CD4-positive, alpha-beta T cell treated with Interleukin-4 for 1 hour (primary cell): ENCODE data around the gene NAV1.
"Not testable (repeated sequence)": the region's sequence is repeated elsewhere in the genome, so short reads cannot be mapped to it uniquely, and the experiment has no call there.

Source experiments
- DNase-seq, 2 donors: peaks; one replicate each; pipeline ENCODE4 v3.0.0-alpha.2; 2020 to 2022

Gene NAV1

GRCh38 chr1:201538612-201539551 lies at the start of gene NAV1:
Gene NAV1 (plus strand): TSS chr1:201539127. CDS start chr1:201622885, 83,758 bp downstream.
- DNase-seq, result no peak

GRCh38 chr1:201489643-201490261 lies 49.2 kb upstream of the NAV1 start:
- DNase-seq, result no peak

- no peak for DNase-seq
These were observed 48.2 kb upstream of the NAV1 start for GRCh38 chr1:201490708-201491131.

- DNase-seq, result no peak
These were observed 46.9 kb upstream of the NAV1 start for GRCh38 chr1:201491896-201492511.

GRCh38 chr1:201493026-201493656 lies 45.8 kb upstream of the NAV1 start:
- not testable (repeated sequence) for DNase-seq

GRCh38 chr1:201493757-201494617 lies 44.9 kb upstream of the NAV1 start:
- DNase-seq, result no peak

DNA sequence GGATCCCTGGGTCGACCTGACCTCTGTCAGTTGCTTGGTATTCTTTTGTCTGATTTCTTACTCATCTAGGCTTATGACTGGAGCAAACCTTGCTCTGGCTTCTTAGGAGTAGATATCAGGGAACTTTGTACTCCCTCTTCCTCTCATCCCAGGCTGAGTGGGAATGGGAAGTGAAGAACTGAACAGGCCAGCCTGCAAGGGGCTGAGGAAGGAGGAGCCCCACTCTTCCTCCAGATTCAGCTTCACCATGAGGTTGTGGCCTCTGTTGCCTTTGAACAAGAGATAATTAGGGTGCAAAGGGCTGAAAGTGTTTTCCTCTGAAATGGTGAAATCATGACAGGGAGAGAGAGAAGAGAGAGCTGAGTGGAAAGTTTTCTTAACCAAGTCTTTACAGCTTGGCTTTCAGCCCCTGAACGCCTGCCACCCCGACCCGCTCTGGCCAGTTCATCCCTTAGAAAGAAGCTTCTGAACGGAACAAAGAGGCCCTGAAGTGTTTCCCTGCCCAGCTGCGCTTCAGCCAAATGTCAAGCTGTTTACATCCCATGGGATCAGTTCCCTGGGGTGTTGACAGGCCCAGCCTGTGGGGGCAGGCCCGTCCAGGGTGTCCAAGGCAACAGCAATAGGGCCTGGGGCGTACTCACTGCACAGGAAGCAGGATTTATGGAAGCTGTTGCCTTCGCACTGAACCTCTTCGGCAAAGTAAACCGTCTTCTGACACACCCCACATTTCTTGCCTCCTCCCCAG lies 43.2 kb upstream of the NAV1 start:
- no peak for DNase-seq

- no peak for DNase-seq
These were observed 42.6 kb upstream of the NAV1 start for GRCh38 chr1:201496296-201496690.

DNA sequence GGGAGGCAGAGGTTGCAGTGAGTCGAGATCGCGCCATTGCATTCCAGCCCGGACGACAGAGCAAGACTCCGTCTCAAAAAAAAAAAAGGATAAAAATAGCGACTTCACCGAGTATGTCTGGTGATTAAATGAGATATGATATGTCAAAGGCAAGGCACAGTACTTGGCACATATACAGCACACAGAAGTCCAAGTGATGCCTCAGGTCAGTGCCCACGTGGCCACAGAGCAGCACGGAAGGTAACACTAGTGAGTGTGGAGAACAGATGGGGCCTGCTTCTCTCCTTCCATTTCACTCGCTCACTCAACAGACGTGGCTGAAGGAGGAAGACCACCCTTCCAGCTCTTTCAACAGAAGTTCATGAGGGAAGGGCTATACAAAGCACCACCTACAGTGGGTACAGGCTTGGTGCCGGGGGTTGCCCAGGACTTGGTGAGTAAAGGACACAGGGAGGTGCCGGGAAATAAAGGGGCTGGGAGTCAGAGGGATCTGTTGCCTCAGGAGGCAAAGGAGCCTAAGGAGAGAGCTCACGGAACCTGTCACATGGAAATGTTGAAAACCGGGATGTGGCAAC lies 40.9 kb upstream of the NAV1 start:
- no peak for DNase-seq

DNA sequence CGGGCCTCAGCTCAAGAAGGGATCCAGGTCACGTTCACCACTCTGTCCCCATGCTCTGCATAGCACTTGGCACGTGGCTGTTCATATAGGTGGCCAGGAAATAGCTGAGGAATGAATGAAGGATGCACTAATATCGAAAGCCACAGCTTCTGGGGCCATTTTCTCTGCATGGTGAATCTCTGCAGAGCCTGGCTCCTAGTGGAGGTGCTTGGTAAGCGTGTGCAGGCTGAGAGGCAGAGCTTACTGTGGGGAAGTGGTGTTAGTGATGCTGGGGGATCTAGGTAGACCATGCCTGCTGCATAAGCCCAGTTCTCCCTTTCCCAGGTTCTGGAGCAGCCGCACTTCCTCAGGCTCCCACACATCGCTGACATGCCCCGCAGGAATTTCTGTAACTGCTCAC lies 40.3 kb upstream of the NAV1 start:
- DNase-seq, result no peak

DNA sequence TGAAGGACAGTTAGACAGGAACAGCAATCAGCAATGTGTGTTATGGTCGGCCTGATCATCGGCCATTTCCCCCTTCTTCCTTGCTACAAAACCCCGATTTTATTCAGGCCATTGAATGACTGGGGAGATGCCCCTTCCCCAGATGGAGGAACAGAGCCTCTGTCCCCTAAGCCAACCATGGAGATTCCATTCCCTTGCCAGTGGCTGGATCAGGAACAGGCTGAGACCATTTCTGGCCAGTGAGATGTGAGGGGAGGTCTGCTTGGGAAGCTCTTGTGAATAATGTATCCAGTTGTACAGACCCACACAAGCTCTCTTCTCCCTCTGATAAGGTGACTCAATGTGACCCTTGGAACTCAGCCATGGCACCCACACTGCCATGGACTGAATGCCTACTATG lies 39.7 kb upstream of the NAV1 start:
- DNase-seq, result no peak

GRCh38 chr1:201499795-201500669 lies 38.9 kb upstream of the NAV1 start:
- no peak for DNase-seq

GRCh38 chr1:201500670-201501120 lies 38.2 kb upstream of the NAV1 start:
- no peak for DNase-seq

DNA sequence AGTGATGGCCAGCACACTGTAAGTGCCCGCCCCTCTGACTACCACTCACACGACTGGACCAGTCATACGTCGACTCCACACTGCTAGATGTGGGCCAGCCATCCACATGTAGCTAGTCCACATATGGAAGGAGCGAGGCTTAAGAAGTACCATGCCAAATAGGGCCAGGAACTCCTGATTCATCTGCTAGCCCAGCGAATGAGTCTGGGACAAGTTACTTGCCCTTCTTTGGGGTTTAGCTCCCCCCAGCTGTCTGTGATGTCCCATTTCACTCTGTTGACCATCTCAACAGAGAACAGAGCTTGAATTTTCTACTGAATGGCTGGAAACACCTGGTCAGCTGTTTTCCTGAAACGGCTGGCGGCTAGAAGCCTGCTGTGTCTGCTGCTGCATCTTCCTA lies 37.8 kb upstream of the NAV1 start:
- no peak for DNase-seq

DNA sequence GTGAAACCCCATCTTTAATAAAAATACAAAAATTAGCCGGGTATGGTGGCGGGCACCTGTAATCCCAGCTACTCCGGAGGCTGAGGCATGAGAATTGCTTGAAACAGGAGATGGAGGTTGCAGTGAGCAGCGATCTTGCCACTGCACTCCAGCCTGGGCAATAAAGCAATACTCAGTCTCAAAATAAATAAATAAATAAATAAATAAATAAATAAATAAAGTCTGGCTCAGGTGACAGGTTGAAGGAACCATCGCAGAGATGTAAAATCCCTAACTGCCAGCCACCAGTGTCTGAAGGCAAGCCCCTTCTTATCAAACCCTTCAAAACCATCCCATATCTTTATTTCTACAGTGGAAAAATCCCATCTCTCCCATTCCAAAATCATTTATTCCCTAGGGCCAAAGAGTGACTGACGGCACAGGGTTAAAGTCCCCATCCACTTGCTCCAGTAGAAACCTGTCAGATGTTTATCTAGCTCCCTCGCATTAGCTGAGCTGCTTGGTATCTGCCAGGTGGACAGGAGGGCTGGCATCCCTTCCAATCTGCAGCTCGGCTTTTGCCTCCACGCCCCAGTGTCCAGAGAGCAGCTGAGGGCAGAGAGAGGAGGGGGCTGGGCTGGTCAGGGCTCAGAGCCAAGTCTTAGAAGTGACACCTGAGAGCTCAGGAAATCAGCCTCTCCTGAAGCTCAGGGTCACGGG lies 37.0 kb upstream of the NAV1 start:
- no peak for DNase-seq

DNA sequence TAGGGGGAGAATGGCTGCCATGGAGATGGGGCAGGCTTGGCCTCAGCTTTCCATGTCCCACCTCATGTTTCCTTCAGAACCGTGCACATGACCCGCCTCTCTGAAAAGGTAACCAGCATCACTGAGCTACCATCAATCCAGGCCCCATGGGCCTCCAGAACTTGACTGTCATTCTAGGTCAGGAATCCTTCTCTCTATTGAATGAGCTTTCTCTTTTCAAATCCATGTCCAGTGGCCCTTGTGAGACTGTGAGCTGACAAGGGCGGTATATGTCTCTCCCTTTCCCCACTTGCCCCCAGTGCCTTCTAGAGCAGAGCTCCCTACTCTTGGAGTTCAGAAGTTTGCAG lies 36.4 kb upstream of the NAV1 start:
- DNase-seq, result no peak

- no peak for DNase-seq
These were observed 35.3 kb upstream of the NAV1 start for GRCh38 chr1:201503397-201504176.

- no peak for DNase-seq
These were observed 34.7 kb upstream of the NAV1 start for GRCh38 chr1:201504179-201504631.
